HL-60 (cell line): Measurements from ENCODE around the gene SLC9C1.

Experiments
- CTCF ChIP-seq: IDR thresholded peaks from one replicate; pipeline ENCODE4 v1.5.1; 2011; ENCODE audit warnings: low read length, control low read depth, inconsistent platforms; ENCODE audit not compliant: insufficient read depth
- GABPA ChIP-seq: IDR thresholded peaks from 2 replicates; pipeline ENCODE4 v1.6.1; 2012; ENCODE audit warnings: low read depth
- POLR2AphosphoS5 ChIP-seq: IDR thresholded peaks from 2 replicates; pipeline ENCODE4 v1.6.1; 2012; ENCODE audit warnings: low read depth
- SPI1 ChIP-seq: IDR thresholded peaks from 2 replicates; pipeline ENCODE4 v1.6.1; 2012; ENCODE audit warnings: low read depth, mild to moderate bottlenecking, borderline replicate concordance
- TF ChIP-seq, protein P1 (sequence below): IDR thresholded peaks from 2 replicates; pipeline ENCODE4 v1.6.1; 2012; ENCODE audit warnings: low read depth; ENCODE audit not compliant: insufficient replicate concordance

GRCh38 chr3:112231727-112232126 lies 62.3 kb downstream of the SLC9C1 start:
- TF ChIP-seq CTCF (no peak), POLR2AphosphoS5 (no peak), GABPA (no peak), SPI1 (no peak)
- TF ChIP-seq, protein P1, sequence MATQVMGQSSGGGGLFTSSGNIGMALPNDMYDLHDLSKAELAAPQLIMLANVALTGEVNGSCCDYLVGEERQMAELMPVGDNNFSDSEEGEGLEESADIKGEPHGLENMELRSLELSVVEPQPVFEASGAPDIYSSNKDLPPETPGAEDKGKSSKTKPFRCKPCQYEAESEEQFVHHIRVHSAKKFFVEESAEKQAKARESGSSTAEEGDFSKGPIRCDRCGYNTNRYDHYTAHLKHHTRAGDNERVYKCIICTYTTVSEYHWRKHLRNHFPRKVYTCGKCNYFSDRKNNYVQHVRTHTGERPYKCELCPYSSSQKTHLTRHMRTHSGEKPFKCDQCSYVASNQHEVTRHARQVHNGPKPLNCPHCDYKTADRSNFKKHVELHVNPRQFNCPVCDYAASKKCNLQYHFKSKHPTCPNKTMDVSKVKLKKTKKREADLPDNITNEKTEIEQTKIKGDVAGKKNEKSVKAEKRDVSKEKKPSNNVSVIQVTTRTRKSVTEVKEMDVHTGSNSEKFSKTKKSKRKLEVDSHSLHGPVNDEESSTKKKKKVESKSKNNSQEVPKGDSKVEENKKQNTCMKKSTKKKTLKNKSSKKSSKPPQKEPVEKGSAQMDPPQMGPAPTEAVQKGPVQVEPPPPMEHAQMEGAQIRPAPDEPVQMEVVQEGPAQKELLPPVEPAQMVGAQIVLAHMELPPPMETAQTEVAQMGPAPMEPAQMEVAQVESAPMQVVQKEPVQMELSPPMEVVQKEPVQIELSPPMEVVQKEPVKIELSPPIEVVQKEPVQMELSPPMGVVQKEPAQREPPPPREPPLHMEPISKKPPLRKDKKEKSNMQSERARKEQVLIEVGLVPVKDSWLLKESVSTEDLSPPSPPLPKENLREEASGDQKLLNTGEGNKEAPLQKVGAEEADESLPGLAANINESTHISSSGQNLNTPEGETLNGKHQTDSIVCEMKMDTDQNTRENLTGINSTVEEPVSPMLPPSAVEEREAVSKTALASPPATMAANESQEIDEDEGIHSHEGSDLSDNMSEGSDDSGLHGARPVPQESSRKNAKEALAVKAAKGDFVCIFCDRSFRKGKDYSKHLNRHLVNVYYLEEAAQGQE = no peak
